Right kidney (tissue), 1 donor: ENCODE data around the gene SSU72.
"Not testable (repeated sequence)": the region's sequence is repeated elsewhere in the genome, so short reads cannot be mapped to it uniquely, and the experiment has no call there.

Experiments
- DNase-seq: peaks from one replicate; pipeline ENCODE4 v3.0.0-alpha.2; 2016

SSU72 gene

DNA sequence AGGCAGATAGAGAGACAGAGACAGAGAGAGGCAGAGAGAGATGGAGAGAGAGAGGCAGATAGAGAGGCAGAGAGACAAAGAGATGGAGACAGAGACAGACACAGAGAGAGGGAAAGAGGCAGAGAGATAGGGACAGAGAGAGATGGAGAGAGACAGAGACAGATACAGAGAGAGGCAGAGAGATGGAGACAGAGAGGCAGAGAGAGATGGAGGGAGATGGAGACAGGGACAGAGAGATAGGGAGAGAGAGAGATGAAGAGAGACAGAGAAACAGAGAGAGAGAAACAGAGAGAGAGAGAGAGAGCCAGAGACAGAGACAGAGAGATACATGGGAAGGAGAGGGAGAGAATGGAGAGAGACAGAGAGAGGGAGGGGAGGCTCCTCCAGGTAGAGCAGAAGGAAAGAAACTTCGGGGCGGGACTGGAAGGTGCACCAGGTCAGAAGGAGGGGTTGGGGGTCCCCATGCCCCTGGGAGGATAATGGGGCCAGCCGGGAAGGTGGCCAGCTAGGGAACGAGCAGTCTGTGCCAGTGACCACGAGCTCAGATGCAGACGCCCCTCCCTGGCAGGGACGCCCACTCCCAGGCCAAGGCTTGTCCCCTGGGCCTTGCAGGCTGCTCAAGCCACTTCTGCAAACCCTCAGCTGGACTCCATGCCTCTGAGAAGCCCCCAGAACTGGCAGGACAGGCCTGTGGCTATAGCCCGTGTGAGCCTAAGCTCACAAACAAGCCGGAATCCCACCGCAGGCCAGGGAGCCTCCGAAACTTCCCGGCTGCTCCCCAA is 22.0 kb upstream of the SSU72 start:
- DNase-seq, result peak; percentile 61

DNA sequence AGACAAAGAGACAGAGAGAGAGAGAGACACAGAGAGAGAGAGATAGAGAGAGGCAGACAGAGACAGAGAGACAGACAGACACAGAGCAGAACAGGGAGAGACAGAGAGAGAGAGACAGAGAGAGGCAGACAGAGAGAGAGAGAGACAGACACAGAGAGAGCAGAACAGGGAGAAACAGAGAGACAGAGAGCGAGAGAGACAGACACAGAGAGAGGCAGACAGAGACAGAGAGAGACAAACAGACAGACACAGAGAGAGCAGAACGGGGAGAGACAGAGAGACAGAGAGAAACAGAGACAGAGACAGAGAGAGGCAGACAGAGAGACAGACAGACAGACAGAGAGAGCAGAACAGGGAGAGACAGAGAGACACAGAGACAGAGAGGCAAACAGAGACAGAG is 20.7 kb upstream of the SSU72 start:
- DNase-seq, result not testable (repeated sequence)

DNA sequence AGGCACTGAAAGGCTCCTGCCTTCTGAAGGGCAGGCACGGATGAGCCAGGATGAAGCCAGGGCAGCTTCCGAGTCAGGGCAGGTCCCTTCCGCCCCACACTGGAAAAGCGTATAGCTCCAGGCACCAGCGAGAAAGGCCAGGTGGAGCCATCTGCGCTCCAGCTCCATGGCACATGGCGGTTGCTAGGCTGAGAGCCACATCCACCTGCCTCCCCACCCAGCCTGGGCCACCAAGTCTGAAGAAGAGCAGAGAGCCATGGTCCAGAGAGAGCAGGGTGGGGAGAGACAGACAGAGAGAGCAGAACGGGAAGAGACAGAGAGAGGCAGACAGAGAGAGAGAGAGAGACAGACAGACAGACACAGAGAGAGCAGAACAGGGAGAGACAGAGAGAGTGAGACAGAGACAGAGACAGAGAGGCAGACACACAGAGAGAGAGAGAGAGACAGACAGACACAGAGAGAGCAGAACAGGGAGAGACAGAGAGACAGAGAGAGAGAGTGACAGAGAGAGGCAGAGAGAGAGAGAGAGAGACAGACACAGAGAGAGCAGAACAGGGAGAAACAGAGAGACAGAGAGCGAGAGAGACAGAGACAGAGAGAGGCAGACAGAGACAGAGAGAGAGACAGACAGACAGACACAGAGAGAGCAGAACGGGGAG is 20.1 kb upstream of the SSU72 start:
- DNase-seq, result peak; percentile 33

DNA sequence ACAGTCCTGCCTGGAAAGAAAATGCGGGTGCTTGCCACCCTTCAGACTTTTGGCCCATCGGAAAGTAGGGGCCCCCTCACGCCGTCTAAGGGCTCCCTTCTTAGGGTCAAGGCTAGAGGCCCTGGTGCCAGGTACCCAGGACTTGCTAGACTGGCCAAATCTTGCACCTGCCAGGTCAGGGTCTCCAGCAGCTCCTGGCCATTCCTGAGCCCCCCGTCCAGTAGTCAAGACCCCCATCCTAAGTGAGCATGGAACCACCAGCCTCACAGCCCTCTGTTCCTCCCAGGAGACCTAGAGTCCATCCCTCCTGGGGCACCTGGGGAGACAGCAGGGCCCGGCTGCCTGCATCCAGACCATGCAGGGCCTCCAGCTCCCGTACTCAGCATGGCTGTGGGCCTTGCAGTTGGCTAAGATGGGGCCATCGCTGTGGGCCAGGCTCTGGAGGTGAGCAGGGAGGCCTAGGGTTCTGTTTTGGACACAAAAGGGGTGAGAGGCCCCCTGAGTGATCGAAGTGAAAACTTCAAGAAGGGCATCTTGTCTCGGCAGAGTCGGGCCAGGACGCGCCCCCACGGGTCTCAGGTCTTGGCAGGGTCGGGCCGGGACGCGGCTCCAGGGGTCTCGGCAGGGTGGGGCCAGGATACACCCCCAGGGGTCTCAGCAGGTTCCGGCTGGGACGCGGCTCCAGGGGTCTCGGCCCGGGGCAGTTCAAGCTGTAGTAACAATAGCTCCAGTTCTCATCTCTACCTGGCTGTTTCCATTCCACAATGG is 19.4 kb upstream of the SSU72 start:
- no peak for DNase-seq

DNA sequence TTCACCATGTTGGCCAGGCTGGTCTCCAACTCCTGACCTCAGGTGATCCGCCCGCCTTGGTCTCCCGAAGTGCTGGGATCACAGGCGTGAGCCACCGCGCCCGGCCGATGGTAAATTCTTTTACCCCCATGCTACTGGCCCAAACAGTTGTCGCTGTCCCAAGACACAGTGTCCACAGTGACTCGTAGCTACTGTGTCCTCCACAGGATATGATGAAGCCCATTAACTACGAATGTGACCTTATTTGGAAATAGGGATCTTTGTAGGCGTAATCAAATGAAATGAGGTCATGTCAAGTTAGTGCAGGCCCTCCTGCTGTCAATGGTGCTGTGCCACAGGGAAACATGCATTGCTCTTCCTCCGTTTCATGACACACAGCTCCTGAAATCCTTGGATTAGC is 16.8 kb upstream of the SSU72 start:
- no peak for DNase-seq

DNA sequence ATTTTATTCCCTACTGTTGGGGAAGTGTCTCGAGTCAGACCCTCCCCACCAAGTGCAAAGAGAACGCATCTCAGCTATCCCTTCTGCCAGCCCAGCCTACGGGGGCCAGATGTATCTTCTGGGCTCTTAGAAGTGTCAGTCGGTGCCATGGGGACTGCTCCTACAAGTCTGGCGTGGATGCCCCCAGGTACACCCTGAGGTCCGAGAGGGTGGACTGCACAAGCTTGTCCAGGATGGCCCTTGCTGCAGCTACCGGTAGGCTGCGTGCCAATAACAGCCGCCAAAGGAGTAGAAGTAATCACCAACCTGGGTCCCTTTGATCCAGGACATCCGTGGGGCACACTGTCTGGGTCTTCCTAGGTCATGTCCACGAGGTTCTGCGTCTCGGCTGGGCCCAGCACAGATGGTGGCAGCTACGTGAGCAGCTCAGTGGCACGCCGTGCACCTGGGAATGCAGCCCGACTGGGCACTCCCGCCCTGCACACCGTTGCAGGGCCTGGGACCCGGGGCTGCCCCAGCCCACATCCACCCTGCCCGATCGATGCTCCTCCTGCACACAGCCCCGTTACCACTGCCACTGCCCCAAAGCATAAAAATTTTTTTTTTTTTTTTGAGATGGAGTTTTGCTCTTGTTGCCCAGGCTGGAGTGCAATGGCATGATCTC is 8.8 kb upstream of the SSU72 start:
- no peak for DNase-seq

DNA sequence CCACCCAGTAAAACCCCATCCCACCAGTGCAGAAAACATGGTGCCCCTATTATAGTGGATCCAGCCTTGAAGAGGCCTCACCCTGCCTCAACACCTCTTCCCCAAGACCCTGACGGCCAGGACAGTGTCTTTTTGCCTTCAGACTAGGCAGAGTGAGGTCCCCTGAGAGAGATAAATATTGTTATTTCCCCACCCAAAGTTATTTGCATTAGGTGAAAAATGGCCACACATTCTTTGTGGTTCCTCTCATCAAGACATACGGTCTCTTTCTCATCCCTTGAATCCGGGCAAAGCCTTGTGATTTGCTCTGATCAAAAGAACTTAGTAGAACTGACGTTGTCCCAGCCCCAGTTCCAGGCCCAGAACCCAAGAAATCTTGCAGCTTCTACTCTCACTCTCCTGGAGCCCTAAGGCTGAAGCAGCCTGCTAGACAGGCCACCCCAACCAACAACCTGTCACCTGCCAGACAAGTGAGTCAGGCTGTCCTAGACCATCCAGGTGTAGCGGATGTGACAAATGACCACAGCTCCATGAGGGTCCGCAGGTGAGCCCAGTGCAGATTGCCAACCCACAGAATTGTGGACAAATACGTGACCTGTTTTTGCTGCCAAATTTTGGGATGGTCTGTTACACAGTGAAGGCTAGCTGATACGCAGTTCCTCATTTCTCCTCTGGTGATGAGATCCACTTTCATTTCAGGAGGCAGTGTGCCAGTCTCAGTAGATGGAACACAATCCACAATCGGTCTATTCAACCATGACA is 8.1 kb upstream of the SSU72 start:
- DNase-seq, result no peak

DNA sequence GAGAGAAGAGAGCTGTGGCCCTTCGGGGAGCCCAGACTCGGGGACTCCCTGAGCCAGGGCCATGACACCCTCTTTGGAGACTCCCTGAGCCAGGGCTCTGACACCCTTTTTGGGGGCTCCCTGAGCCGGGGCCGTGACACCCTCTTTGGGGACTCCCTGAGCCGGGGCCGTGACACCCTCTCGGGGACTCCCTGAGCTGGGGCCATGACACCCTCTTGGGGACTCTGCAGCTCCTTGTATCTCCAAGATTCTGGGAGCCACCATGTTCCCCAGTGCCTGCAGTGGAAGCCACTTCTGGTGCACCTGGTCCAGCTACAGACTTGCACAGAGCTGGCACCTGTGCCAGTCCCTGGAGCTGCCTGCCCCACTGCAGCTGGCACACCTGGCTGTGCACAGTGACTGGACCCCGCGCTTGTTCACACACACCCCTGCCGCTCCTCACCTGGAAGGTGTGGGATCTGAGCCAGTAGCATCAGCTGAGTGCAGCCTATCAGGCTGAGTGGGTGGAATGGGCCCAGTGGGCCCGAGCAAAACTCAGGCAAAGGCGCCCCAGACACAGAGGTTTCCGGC is 3.8 kb upstream of the SSU72 start:
- DNase-seq, result no peak

DNA sequence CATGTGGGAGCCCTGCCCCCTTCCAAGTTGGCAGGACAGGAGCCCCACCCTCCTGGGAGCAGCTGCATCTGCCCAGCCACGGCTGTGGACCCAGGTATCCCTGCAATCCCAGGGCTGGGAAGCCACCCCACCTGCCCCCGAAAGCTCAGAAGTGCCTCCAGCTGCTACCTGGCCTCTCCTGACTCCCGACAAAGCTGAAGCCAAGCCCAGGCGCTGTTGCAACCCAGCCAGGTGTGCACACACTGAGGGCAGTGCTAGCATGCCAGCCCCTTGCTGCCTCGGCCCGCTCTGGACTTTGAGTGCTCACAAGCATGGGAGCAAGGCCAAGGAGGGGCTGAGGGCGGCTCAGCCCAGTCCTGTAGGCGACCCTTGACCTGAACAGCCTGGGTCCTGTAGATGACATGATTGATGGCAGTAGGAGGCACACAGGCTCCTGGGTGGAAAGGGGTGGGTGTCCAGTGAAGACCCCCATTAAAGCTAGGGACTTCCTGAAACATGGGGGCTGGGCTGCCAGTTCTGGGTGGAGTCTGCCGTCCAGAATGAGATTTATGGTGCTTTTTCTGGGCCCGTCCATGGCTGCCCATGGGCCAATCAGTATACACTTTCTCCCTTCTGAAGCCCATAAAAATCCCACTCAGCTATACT is 2.8 kb upstream of the SSU72 start:
- DNase-seq, result no peak

DNA sequence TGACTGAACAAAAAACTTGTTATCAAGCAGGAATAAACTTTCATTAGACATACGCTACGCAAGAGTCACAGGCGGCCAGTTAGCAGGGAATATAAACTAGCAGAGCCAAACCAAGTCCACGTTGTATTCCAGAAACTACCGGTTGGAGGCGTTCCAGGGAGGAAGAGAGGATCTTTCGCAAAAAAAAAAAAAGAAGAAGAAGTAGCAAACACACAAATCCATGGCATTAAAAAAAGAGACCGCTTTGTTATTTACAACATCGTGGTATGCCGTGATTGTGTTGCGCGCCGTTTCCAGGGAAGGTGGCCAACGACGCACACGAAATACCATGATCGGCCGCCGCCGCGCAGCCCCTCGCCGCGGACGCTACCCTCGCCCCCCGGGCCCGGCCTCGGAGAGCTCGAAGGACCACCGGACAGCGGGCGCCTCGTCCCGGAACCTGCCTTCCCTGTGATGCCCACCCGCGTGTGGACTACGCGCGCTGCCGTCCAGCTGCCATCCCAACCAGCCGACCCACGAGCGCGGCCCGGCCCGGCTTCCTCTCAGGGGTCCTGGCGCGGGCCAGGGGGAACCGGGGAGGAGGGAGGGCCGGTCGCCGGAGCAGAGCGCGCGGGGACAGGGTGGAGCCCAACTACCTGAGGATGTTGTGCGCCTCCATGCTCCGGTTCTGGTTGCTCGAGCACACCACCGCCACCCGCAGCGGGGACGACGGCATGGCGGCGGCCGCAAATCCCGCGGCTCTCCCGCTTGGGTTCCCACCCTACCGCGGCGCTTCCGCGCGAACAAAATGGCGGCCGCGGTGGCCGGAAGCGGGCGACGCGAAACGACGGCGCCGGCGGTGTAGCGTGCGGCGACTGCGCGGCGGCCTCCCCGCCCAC is 581 bp downstream of the SSU72 start:
- DNase-seq, result peak; percentile 89

DNA sequence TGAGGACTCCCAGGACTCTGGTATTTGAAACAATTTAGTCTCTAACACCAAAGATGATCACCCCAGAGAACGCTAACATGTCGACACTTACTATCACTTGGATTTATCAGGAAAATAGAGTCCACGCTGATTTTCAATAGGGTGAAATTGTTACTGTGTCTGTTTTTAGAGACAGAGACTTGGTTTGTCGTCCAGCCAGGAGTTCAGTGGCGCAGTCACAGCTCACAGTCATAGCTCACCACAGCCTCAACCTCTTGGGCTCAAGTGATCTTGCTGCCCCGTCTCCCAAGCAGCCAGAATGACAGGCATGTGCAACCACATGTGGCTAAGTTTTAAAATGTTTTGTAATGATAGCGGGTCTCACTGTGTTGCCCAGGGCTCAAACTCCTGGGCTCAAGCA is 5.3 kb downstream of the SSU72 start:
- DNase-seq, result no peak

DNA sequence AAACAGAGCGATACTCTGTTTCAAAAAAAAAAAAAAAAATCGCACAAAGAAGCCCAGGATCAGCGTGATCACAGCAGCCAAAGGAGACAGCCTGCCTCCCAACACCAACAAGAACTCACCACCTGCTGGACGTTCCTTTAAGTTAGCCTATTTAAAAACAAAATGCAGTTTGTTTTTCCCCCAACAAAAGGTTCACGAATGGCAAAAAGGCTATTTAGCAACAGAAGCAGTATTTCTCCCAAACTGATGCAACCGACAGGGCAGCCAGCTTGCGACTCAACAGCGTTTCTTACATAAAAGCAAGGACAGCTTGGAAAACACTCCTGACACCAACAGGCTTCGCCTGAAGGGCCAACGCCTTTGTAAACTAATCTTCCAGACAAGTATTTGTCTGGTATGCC is 6.8 kb downstream of the SSU72 start:
- DNase-seq, result no peak

DNA sequence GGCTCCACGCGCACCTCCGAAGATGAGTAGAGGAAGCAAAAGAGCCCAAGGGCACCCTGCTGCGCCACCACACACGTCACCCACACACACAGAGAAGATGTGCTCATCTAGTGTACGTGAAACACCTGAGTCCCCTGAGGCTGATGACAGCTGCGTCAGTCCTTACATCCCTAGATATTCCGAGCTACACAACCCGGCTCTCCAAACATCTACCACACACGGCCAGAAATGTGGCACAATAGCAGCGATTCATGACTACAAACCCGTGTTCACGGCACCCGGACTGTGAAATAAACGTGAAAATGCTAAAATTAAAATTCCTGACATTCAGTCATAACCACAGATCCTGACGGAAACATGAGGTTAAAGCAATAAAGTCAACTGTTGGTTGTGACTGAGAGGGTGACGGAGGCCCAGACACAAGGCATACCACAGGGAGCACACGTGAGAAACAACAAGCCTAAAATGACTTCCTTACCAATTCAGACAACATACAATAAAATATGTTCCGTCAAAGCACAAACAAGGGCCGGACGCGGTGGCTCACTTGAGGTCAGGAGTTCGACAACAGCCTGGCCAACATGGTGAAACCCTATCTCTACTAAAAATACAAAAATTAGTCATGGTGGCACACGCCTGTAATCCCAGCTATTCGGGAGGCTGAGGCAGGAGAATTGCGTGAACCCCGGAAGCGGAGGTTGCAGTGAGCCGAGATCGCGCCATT is 7.3 kb downstream of the SSU72 start:
- no peak for DNase-seq

DNA sequence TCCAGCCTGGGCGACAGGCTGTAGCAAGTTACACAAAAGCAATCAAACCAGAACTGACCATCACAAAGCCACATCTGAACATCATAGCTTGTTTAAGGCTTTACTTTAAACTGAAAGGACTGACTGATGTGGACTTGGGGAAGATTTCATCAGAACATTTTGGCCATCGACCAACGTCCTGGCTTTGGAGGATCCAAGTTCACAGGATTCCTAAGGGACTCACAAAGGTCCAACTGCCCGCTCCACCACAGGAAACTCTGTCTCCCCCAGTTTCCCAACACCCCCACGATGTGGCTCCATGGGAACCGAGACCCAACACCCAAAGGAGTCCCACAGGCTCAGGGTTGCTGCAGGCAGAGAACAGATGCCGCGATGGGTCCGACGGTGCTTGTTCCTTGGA is 9.3 kb downstream of the SSU72 start:
- DNase-seq, result no peak

DNA sequence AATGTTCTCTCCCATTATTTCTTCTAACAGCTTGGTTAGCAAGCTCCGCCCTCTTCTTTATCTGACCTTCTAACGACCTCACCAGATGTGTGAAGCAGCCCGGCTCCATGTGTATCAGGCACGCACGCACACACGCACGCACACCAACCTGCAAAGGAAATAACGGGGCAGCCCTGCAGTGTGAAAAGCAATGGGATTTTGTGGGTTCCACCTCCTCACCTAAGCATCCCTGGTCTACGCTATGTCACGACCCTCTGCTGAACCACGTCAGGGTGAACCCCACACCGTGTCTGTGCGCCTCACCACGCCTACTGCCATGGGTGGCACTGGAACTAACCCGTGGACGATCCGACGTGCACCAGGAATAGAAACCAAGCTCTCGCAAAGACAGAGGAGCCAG is 10.4 kb downstream of the SSU72 start:
- no peak for DNase-seq

DNA sequence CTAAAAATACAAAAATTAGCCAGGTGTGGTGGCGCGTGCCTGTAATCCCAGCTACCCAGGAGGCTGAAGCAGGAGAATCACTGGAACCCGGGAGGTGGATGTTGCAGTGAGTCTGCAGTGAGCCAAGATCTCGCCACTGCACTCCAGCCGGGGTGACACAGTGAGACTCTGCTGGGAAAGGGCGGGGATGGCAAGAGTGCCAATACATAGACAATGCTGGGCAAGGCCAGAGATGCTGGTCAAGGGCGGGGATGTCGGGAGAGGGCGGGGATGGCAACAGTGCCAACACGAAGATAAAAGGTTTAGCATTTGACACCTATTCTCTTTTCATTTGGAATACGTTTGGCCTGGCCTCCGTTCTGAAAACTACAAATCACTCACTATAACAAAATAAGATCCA is 11.0 kb downstream of the SSU72 start:
- DNase-seq, result no peak

DNA sequence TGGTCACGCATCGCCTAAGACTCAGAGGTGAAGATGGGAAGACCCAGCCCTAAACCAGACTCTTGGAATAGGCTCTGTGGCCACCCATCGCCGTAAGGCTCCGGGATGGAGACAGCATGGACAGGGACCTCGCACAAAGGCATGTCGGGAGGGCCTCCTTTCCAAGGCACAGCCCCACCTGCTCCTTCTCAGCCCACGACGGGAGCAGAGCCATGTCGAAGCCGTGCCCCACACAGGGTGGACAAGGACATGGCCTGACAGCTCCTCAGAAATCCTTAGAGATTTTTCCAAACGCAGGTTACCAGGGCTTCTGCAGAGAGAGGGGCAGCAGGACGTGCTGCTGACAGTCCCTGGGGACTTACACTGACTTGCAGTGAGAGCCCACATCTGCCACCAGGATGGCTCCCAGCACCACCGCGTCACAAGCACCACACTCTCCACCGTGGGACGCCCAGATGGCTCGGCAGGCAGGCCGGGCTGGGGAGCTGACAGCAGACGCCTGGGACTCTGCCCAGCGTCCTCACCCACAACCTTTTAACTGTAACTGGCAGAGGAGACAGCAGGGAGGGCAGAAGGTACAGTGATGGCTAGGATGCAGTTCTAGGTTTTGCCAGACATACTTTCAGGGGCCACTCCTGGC is 12.0 kb downstream of the SSU72 start:
- DNase-seq, result no peak

DNA sequence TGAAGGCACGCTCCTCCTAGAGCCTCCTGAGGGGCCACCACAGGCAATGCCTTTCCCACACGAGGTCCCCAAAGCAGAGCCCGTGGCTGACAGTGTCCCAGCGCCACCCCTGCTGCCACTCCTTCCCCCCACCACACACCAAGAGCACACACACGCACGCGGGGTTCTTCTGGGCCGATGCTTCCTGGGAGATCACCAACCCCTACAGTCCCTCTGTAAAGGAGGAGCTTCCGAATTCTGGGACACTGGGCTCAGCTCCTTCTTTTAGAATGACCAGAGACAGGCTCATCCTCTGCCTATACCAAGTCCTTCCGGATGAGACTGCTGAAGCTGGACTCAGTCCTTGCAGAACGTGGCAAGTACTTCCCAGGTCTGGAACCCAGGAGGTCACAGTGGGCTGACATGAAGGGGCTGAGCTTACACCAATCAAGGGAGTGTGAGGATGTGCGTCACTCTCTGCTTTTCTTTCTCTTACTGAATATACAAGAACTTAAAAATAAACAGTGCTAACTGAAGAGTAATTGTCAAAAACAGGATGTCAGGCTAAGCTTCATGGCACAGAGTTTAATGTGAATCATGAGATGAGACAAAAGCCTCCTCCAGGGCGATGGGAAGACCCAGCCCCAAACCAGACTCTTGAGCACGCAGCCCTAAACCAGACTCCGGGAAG is 12.7 kb downstream of the SSU72 start:
- DNase-seq, result no peak
